Thoracic aorta (tissue), 2 donors: ENCODE data around the gene PBLD. TPM values are rescaled to one million over a fixed set of nuclear protein-coding genes. Genes with fewer than 3 reads are reported as not detected.
"Not testable (repeated sequence)": the region's sequence is repeated elsewhere in the genome, so short reads cannot be mapped to it uniquely, and the experiment has no call there.

ENCODE experiments used
- ATAC-seq: fragments of 150-250 bp; one replicate; pipeline ENCODE4 v1.8.0; 2017; ENCODE audit warnings: low read depth; ENCODE audit not compliant: insufficient number of reproducible peaks, low FRiP score
- DNase-seq: peaks from one replicate; pipeline ENCODE4 v3.0.0-alpha.2; 2020; ENCODE audit warnings: low spot score
- H3K27ac ChIP-seq, 2 donors: fragments of 200-600 bp; sonication (generic); 1 replicate in 1 of 2; 2 replicates in 1 of 2; pipeline ENCODE4 v1.5.1; 2016; ENCODE audit warnings: mild to moderate bottlenecking in 2 of 2, moderate library complexity in 2 of 2
- H3K27me3 ChIP-seq: fragments of 200-600 bp; sonication (generic); replicated peaks from 2 replicates; pipeline ENCODE4 v1.6.0; 2016; ENCODE audit warnings: mild to moderate bottlenecking; ENCODE audit not compliant: insufficient read depth
- H3K36me3 ChIP-seq: fragments of 200-600 bp; sonication (generic); one replicate; pipeline ENCODE4 v1.5.1; 2016
- H3K4me1 ChIP-seq, 2 donors: fragments of 200-600 bp; sonication (generic); 1 replicate in 1 of 2; 2 replicates in 1 of 2; pipeline versions ENCODE4 v1.5.1 to v1.6.0; 2016; ENCODE audit warnings: low read depth in 2 of 2, mild to moderate bottlenecking in 1 of 2; ENCODE audit not compliant: control insufficient read depth in 1 of 2
- H3K4me3 ChIP-seq: fragments of 200-600 bp; sonication (generic); 2 replicates; pipeline ENCODE4 v1.5.1; 2016; ENCODE audit warnings: mild to moderate bottlenecking
- H3K9me3 ChIP-seq: fragments of 200-600 bp; sonication (generic); 2 replicates; pipeline ENCODE4 v1.5.1; 2016
- CTCF ChIP-seq: fragments of 200-600 bp; sonication (generic); IDR thresholded peaks from one replicate; pipeline ENCODE4 v1.5.1; 2019; ENCODE audit warnings: antibody characterized with exemption
- total RNA-seq, 2 donors: library from RNA; depleted of rRNA; stranded (reverse); fragments of >200 nt; gene quantifications; one replicate each; pipeline versions ENCODE4 v1.1.0 to v1.2.3, GENCODE V29; 2016

Gene PBLD
- total RNA-seq, 2 donors from 2014 or later: 8.0 to 9.5 TPM

- no peak overlapping the region for H3K27ac ChIP-seq
- peaks cover 5% of the 10 kb centered on the region for H3K9me3 ChIP-seq
- no peaks in the 10 kb centered on the region for H3K36me3 ChIP-seq
- no peak for DNase-seq
- H3K4me3 ChIP-seq: no peak overlapping the region
- no peak for ATAC-seq
- no peaks in the 10 kb centered on the region for H3K4me1 ChIP-seq
- no peak for TF ChIP-seq CTCF
- H3K27me3 ChIP-seq: no peaks in the 10 kb centered on the region
Observed at GRCh38 chr10:68315582-68315981, 17.1 kb downstream of the PBLD start.

- not testable (repeated sequence) for H3K4me1 ChIP-seq, ATAC-seq, H3K27ac ChIP-seq, H3K4me3 ChIP-seq, DNase-seq, H3K9me3 ChIP-seq, H3K27me3 ChIP-seq, H3K36me3 ChIP-seq
Observed at GRCh38 chr10:68314930-68315329, 17.8 kb downstream of the PBLD start.

GRCh38 chr10:68310531-68310930 lies 22.2 kb downstream of the PBLD start:
- no peak overlapping the region for H3K27ac ChIP-seq
- ATAC-seq: no peak
- TF ChIP-seq CTCF: no peak

GRCh38 chr10:68305854-68306253 lies 26.9 kb downstream of the PBLD start:
- Histone ChIP-seq H3K36me3 (no peaks in the 10 kb centered on the region), H3K27me3 (no peaks in the 10 kb centered on the region), H3K9me3 (no peaks in the 10 kb centered on the region), H3K4me3 (no peak overlapping the region), H3K4me1 (no peaks in the 10 kb centered on the region), H3K27ac (no peak overlapping the region)
- TF ChIP-seq CTCF: no peak
- no peak for ATAC-seq
- DNase-seq: no peak

More at GRCh38 chr10:68310531-68310930, 22.2 kb downstream of the PBLD start:
- Histone ChIP-seq H3K9me3 (no peaks in the 10 kb centered on the region), H3K36me3 (no peaks in the 10 kb centered on the region), H3K4me3 (no peak overlapping the region), H3K27me3 (no peaks in the 10 kb centered on the region), H3K4me1 (no peaks in the 10 kb centered on the region)
- no peak for DNase-seq

GRCh38 chr10:68303849-68304412 lies 28.8 kb downstream of the PBLD start:
- H3K9me3 ChIP-seq: no peaks in the 10 kb centered on the region
- DNase-seq (no peak), ATAC-seq (no peak)
- H3K4me3 ChIP-seq: no peak overlapping the region
- no peaks in the 10 kb centered on the region for H3K27me3 ChIP-seq
- no peak for TF ChIP-seq CTCF
- H3K27ac ChIP-seq: no peak overlapping the region
- H3K4me1 ChIP-seq: no peaks in the 10 kb centered on the region
- H3K36me3 ChIP-seq: no peaks in the 10 kb centered on the region

GRCh38 chr10:68302871-68303270 lies 29.9 kb downstream of the PBLD start:
- no peak overlapping the region for H3K4me3 ChIP-seq
- DNase-seq (no peak), ATAC-seq (no peak)
- TF ChIP-seq CTCF: no peak
- H3K27me3 ChIP-seq: no peaks in the 10 kb centered on the region
- H3K27ac ChIP-seq: no peak overlapping the region
- H3K36me3 ChIP-seq: no peaks in the 10 kb centered on the region
- H3K4me1 ChIP-seq: no peaks in the 10 kb centered on the region
- H3K9me3 ChIP-seq: no peaks in the 10 kb centered on the region
